ENCODE data around the gene PDE4B. TPM values are rescaled to one million over a fixed set of nuclear protein-coding genes. Genes with fewer than 3 reads are reported as not detected.
"Not testable (repeated sequence)": the region's sequence is repeated elsewhere in the genome, so short reads cannot be mapped to it uniquely, and the experiment has no call there.

PDE4B gene
- total RNA-seq, 2 experiments from 2014 or later, result 26.5 to 27.7 TPM

GRCh38 chr1:66035616-66036245, 243.0 kb downstream of the PDE4B start:
- Mint-ChIP-seq H3K27me3 (peaks cover 24% of the 10 kb centered on the region), H3K9me3 (no peaks in the 10 kb centered on the region), H3K27ac (no peak overlapping the region), H3K4me1 (no peaks in the 10 kb centered on the region), H3K36me3 (ENCODE audit: low read depth) (no peaks in the 10 kb centered on the region), H3K4me3 (no peak overlapping the region)
- DNase-seq, result no peak
- CTCF ChIA-PET, result no interaction called here
- POLR2A ChIA-PET, result no interaction called here

- Mint-ChIP-seq H3K4me3 (no peak overlapping the region), H3K36me3 (ENCODE audit: low read depth) (no peaks in the 10 kb centered on the region), H3K27ac (no peak overlapping the region), H3K9me3 (no peaks in the 10 kb centered on the region), H3K4me1 (no peaks in the 10 kb centered on the region), H3K27me3 (peaks cover 12% of the 10 kb centered on the region)
- ChIA-PET CTCF (no interaction called here), POLR2A (no interaction called here)
- DNase-seq, result no peak
Observed at GRCh38 chr1:66041654-66042053, 249.0 kb downstream of the PDE4B start.

GRCh38 chr1:66043186-66043585, 250.5 kb downstream of the PDE4B start:
- Mint-ChIP-seq H3K27ac (no peak overlapping the region), H3K27me3 (peaks cover 14% of the 10 kb centered on the region), H3K36me3 (ENCODE audit: low read depth) (no peaks in the 10 kb centered on the region), H3K9me3 (no peaks in the 10 kb centered on the region), H3K4me1 (no peaks in the 10 kb centered on the region), H3K4me3 (no peak overlapping the region)
- POLR2A ChIA-PET, result no interaction called here
- CTCF ChIA-PET, result no interaction called here
- no peak for DNase-seq

- POLR2A ChIA-PET, result no interaction called here
- Mint-ChIP-seq H3K36me3 (ENCODE audit: low read depth) (no peaks in the 10 kb centered on the region), H3K27me3 (peaks cover 11% of the 10 kb centered on the region), H3K9me3 (no peaks in the 10 kb centered on the region), H3K4me1 (no peaks in the 10 kb centered on the region), H3K27ac (no peak overlapping the region), H3K4me3 (no peak overlapping the region)
- CTCF ChIA-PET, result no interaction called here
- DNase-seq, result no peak
Observed at GRCh38 chr1:66044912-66045311, 252.2 kb downstream of the PDE4B start.

GRCh38 chr1:66046415-66046814, 253.7 kb downstream of the PDE4B start:
- no peak for DNase-seq
- H3K27ac Mint-ChIP-seq, result no peak overlapping the region
- no peaks in the 10 kb centered on the region for H3K36me3 Mint-ChIP-seq (ENCODE audit: low read depth)
- no peaks in the 10 kb centered on the region for H3K4me1 Mint-ChIP-seq
- H3K9me3 Mint-ChIP-seq, result no peaks in the 10 kb centered on the region
- H3K27me3 Mint-ChIP-seq, result peaks cover 8% of the 10 kb centered on the region
- ChIA-PET CTCF (no interaction called here), POLR2A (no interaction called here)
- H3K4me3 Mint-ChIP-seq, result no peak overlapping the region

GRCh38 chr1:66048011-66048410, 255.3 kb downstream of the PDE4B start:
- no peak for DNase-seq
- Mint-ChIP-seq H3K36me3 (ENCODE audit: low read depth) (no peaks in the 10 kb centered on the region), H3K27me3 (peaks cover 6% of the 10 kb centered on the region), H3K4me1 (no peaks in the 10 kb centered on the region), H3K27ac (no peak overlapping the region), H3K4me3 (no peak overlapping the region), H3K9me3 (no peaks in the 10 kb centered on the region)
- ChIA-PET CTCF (interaction anchor here (0.6 kb wide), 1 partner anchor 812 kb away, joined by 3 read pairs; no protein-coding TSS in a partner anchor), POLR2A (no interaction called here)

- ChIA-PET POLR2A (no interaction called here), CTCF (no interaction called here)
- Mint-ChIP-seq H3K9me3 (no peaks in the 10 kb centered on the region), H3K4me1 (no peaks in the 10 kb centered on the region), H3K36me3 (ENCODE audit: low read depth) (no peaks in the 10 kb centered on the region), H3K27me3 (peaks cover 6% of the 10 kb centered on the region), H3K27ac (no peak overlapping the region), H3K4me3 (no peak overlapping the region)
- DNase-seq, result no peak
Observed at GRCh38 chr1:66050123-66050522, 257.4 kb downstream of the PDE4B start.

GRCh38 chr1:66050633-66051032, 257.9 kb downstream of the PDE4B start:
- Mint-ChIP-seq H3K27ac (no peak overlapping the region), H3K27me3 (peaks cover 5% of the 10 kb centered on the region), H3K36me3 (ENCODE audit: low read depth) (no peaks in the 10 kb centered on the region), H3K4me3 (no peak overlapping the region), H3K9me3 (no peaks in the 10 kb centered on the region), H3K4me1 (no peaks in the 10 kb centered on the region)
- no peak for DNase-seq
- ChIA-PET POLR2A (no interaction called here), CTCF (no interaction called here)

GRCh38 chr1:66055092-66055491, 262.4 kb downstream of the PDE4B start:
- POLR2A ChIA-PET, result no interaction called here
- peaks cover 4% of the 10 kb centered on the region for H3K27me3 Mint-ChIP-seq
- H3K4me3 Mint-ChIP-seq, result no peak overlapping the region
- peaks cover 2% of the 10 kb centered on the region for H3K9me3 Mint-ChIP-seq
- DNase-seq, result no peak
- H3K27ac Mint-ChIP-seq, result no peak overlapping the region
- H3K36me3 Mint-ChIP-seq (ENCODE audit: low read depth), result no peaks in the 10 kb centered on the region
- H3K4me1 Mint-ChIP-seq, result no peaks in the 10 kb centered on the region
- CTCF ChIA-PET, result no interaction called here

GRCh38 chr1:66057448-66057847, 264.8 kb downstream of the PDE4B start:
- H3K36me3 Mint-ChIP-seq (ENCODE audit: low read depth); H3K4me3 Mint-ChIP-seq; POLR2A ChIA-PET; H3K27ac Mint-ChIP-seq; DNase-seq; H3K9me3 Mint-ChIP-seq; H3K4me1 Mint-ChIP-seq; CTCF ChIA-PET: not testable (repeated sequence)
- peaks cover 12% of the 10 kb centered on the region for H3K27me3 Mint-ChIP-seq

GRCh38 chr1:66058558-66058957, 265.9 kb downstream of the PDE4B start:
- H3K27me3 Mint-ChIP-seq, result peaks cover 16% of the 10 kb centered on the region
- H3K27ac Mint-ChIP-seq, result no peak overlapping the region
- peaks cover 2% of the 10 kb centered on the region for H3K9me3 Mint-ChIP-seq
- no peak for DNase-seq
- no peaks in the 10 kb centered on the region for H3K4me1 Mint-ChIP-seq
- CTCF ChIA-PET, result interaction anchor here (1.3 kb wide), 1 partner anchor 15 kb away, joined by 3 read pairs; no protein-coding TSS in a partner anchor
- POLR2A ChIA-PET, result no interaction called here
- H3K4me3 Mint-ChIP-seq, result no peak overlapping the region
- H3K36me3 Mint-ChIP-seq (ENCODE audit: low read depth), result no peaks in the 10 kb centered on the region

GRCh38 chr1:66067219-66067618, 274.5 kb downstream of the PDE4B start:
- CTCF ChIA-PET; H3K36me3 Mint-ChIP-seq (ENCODE audit: low read depth): not testable (repeated sequence)
- peaks cover 29% of the 10 kb centered on the region for H3K27me3 Mint-ChIP-seq

GRCh38 chr1:66069976-66070876, 277.5 kb downstream of the PDE4B start:
- POLR2A ChIA-PET, result no interaction called here
- Mint-ChIP-seq H3K36me3 (ENCODE audit: low read depth) (no peaks in the 10 kb centered on the region), H3K4me3 (no peak overlapping the region), H3K9me3 (no peaks in the 10 kb centered on the region), H3K4me1 (no peaks in the 10 kb centered on the region), H3K27me3 (peaks cover 19% of the 10 kb centered on the region), H3K27ac (no peak overlapping the region)
- CTCF ChIA-PET, result interaction anchor here (0.7 to 1.0 kb wide), 2 partner anchors 92 to 525 kb away, joined by 3 read pairs; no protein-coding TSS in a partner anchor
- no peak for DNase-seq

More at GRCh38 chr1:66067219-66067618, 274.5 kb downstream of the PDE4B start:
- H3K4me3 Mint-ChIP-seq, H3K4me1 Mint-ChIP-seq, POLR2A ChIA-PET, H3K27ac Mint-ChIP-seq, H3K9me3 Mint-ChIP-seq, DNase-seq: not testable (repeated sequence)
